LNCaP clone FGC (cell line): ENCODE results near the gene LILRA5.

Experiments
- DNase-seq: peaks from one replicate; pipeline ENCODE4 v3.0.0-alpha.2; 2011; ENCODE audit warnings: low read depth
- H3K4me3 ChIP-seq: 2 replicates; pipeline ENCODE4 v1.5.1; 2011; ENCODE audit warnings: mild to moderate bottlenecking, low read depth, low read length, control low read depth
- TF ChIP-seq, protein P1 (sequence below): IDR thresholded peaks from 2 replicates; pipeline ENCODE4 v1.5.1; 2012; ENCODE audit warnings: mild to moderate bottlenecking; ENCODE audit not compliant: control insufficient read depth, insufficient read depth; ENCODE audit errors: extremely low read depth

LILRA5 gene

DNA sequence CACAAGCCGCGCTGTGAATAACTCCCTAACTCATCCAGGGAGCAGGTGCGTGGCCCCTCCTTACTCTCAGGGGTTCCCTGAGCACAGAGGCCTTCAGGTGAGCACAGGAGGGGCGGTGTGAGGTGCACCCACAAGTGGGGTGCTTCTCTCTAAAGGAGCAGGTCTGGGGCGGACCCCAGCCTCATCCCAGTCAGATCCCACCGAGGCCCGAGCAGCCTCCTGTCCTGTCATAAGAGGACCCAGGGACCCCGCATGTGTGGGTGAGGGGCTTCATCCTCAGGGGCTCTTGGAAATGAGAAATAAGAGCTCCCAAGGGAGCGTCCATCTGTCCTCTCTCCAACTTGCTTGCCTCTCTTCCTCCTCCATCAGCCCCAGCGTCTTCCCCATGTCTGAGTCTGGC, 3.0 kb upstream of the LILRA5 start:
- no peak overlapping the region for H3K4me3 ChIP-seq
- TF ChIP-seq, protein P1, sequence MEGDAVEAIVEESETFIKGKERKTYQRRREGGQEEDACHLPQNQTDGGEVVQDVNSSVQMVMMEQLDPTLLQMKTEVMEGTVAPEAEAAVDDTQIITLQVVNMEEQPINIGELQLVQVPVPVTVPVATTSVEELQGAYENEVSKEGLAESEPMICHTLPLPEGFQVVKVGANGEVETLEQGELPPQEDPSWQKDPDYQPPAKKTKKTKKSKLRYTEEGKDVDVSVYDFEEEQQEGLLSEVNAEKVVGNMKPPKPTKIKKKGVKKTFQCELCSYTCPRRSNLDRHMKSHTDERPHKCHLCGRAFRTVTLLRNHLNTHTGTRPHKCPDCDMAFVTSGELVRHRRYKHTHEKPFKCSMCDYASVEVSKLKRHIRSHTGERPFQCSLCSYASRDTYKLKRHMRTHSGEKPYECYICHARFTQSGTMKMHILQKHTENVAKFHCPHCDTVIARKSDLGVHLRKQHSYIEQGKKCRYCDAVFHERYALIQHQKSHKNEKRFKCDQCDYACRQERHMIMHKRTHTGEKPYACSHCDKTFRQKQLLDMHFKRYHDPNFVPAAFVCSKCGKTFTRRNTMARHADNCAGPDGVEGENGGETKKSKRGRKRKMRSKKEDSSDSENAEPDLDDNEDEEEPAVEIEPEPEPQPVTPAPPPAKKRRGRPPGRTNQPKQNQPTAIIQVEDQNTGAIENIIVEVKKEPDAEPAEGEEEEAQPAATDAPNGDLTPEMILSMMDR: no peak
- DNase-seq: no peak

DNA sequence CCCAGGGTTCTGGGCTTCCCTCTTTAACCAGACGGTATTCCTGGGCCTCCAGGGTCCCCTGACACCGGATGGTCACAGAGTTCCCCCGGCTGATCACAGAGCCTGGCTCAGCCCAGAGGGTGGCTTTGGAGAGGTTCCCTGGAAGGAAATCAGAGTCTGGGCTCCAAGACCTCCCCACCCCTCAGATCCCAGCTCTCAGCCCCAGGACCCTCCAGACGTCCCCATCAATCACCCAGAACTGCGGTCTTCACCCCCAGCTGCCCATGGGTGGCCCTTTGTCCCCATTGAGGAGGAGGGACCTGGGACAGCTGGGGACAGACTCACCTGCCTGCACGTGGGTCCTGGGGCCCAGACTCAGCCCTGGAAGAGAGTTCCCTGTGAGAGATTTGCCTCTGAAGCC, 955 bp downstream of the LILRA5 start:
- TF ChIP-seq, protein P1: no peak
- no peak overlapping the region for H3K4me3 ChIP-seq
- no peak for DNase-seq

DNA sequence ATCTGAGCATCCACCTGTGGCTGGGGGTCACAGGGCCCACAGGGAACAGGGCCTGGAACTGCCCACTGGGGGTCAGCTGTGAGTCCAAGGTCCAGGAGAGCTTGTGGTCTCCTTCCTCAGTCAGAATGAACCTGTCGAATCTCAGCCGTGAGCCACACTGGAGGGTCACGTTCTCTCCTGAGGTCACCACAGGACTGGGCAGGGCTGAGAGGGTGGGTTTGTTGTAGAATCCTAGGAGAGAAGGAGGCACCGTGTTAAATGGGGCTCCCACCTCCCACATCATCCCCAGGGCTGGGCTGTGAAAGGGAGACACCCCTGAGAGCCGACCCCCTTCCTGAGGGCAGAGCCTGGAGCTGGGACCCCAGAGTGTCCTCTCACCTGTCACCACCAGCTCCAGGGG, 1.5 kb downstream of the LILRA5 start:
- no peak for DNase-seq
- TF ChIP-seq, protein P1: no peak
- no peak overlapping the region for H3K4me3 ChIP-seq

DNA sequence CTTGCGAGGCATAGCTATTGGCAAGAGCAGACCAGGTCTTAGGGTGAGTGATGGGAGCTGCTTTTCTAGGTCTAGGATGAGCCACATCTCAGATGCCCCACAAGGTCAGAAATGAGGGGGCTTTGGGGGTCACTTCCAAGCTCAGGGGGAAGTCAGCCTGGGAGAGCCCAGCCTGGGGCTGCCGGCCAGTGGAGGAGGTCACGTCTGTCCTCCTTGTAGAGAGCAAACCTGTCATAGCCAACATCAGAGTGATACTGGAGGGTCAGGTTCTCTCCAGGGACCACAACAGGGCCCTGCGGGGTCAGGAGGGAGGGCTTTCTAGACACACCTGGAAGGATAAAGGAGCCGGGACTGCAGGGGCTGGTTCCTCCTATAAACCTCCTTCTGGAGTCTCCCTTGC, 2.4 kb downstream of the LILRA5 start:
- no peak overlapping the region for H3K4me3 ChIP-seq
- DNase-seq: no peak
- TF ChIP-seq, protein P1: no peak

DNA sequence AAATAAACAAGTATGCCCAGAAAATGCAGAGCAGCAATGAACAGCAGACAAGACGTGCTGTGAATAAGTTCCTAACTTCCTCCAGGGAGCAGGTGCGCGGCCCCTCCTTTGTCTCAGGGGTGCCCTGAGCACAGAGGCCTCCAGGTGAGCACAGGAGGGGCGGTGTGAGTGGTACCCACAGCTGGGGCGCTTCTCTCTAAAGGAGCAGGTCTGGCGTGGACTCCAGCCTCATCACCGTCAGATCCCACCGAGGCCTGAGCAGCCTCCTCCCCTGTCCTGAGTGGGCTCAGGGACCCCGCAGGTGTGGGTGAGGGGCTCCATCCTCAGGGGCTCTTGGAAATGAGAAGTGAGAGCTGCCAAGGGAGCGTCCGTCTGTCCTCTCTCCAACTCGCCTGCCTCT, 3.2 kb downstream of the LILRA5 start:
- no peak overlapping the region for H3K4me3 ChIP-seq
- TF ChIP-seq, protein P1: no peak
- no peak for DNase-seq

DNA sequence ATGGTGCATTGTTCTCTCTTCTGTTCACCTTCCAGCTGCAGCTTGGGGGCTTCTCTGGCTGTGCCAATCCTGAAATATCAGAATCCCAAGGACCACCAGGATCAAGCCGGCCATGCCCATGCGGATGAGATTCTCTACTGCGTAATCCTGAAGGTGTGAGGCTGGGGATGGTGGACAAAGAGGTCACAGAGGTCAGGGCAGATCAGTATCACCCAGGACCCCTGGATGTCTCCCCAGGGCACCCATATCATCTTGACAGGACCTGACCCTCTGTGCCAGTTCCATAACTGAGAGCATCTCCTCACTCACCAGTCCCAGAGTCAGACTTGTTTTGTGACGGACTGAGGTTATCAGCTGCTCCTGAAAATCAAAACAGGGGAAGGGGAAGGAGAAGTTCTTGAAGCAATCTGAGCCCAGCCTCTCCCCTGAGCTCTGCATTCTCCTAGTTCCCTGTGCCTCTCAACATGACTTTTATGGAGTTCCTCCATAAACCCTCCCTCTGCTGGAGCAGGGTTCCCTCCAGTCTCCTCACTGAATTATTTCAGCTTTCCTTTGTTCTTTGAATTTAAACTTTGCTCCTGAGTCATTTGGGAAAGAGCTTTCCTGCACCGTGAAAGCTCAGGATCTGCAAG, 5.5 kb downstream of the LILRA5 start:
- no peak overlapping the region for H3K4me3 ChIP-seq
- no peak for DNase-seq
- TF ChIP-seq, protein P1: no peak

DNA sequence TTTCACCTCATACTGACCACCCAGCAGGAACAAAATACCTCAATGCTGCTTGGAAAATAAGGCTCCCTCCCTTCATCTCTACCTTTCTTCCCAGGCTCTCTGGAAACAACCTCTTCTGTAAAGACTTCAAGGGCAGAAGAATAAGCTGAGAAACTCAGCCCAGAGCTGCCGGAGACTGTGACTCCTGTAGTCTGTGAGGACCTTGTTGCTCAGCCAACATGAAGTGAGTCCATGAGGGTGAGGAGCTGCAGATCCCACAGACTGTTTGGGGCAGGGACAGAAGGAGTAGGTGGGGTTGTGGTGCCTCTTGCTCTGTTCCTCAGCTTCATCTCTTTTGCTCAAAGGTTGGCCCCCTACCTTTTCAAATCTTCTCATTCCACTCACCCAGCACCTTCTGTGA, 7.8 kb downstream of the LILRA5 start:
- TF ChIP-seq, protein P1: no peak
- H3K4me3 ChIP-seq: no peak overlapping the region
- DNase-seq: no peak
